NCI-H2227 treated with DMSO at 0.1 percent for 48 hours (cell line): Measurements from ENCODE around the gene NRF1.
"Not testable (repeated sequence)": the region's sequence is repeated elsewhere in the genome, so short reads cannot be mapped to it uniquely, and the experiment has no call there.

ENCODE experiments used
- DNase-seq: peaks from one replicate; lab custom pipeline; 2025; lab: John Stamatoyannopoulos, UW

NRF1 gene

DNA sequence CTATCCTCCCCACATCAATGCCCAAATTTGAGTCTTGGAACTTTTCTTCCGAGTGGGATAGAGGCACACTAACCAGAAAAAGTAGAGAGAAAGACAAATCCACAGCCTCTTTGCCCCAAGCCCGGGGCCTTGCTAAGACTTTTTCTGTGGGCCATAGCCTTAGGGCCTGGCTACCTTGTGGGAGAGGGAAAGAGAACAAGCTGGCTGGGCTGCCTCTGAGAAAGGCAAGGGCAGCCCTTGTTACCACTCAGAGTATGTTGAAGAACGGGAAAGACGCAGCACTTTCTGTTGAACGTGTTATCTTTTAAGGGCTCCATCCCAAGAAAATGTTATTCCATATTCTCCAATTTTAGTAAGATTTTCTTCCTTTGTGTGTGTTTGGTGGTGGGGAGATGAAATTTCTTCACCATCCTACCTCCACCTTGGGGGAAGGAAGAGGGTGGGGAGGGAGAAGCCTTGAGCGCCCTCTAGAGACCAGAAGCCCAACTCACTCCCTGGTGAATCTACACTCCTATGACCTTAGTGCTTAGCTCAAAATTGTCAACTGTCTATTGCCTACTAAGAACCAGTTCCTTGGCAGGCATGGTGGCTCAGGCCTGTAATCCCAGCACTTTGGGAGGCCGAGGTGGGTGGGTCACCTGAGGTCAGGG is 3.9 kb upstream of the NRF1 start:
- DNase-seq, result peak; percentile 32

DNA sequence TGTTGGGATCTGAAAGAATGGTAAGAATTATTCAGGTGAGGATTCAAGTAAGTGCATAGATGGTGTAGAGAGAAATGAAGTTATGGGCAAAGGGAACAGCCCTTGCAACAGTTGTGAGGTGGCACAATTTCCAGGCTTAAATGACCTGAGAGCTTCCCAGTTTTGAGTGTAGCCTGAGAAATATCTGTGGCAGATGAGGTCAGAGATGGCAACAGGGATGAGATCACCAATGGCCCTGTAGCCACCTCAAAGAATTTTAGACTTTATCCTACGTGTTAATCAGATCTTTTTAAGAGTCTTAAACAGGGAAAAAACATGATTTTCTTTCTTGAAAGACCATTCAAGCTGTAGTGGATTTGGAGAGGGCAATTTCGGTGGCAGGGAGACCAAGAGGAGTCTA is 1.9 kb upstream of the NRF1 start:
- DNase-seq, result no peak

DNA sequence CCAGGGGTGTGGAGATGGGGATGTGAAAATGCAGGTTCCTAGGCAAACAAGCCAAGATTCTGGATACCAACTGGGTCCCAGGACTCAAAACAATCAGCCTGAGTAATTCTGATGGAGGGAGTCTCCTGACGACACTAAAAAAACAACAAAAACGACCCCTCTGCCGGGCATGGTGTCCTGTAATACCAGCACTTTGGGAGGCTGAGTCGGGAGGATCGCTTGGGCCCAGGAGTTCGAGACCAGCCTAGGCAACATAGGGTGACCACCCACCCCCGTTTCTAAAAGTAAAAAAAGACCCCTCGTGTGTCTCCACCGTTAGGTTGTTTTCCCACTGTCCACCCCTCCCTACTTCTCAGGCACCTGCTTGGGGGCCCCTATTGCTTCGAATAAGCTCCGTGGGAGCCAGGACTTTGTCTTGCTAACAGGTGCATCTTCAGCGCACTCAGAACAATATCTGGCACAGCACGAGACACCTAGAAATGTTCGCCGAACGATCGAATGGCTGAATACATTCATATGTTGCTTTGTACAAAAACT is 743 bp upstream of the NRF1 start:
- no peak for DNase-seq

DNA sequence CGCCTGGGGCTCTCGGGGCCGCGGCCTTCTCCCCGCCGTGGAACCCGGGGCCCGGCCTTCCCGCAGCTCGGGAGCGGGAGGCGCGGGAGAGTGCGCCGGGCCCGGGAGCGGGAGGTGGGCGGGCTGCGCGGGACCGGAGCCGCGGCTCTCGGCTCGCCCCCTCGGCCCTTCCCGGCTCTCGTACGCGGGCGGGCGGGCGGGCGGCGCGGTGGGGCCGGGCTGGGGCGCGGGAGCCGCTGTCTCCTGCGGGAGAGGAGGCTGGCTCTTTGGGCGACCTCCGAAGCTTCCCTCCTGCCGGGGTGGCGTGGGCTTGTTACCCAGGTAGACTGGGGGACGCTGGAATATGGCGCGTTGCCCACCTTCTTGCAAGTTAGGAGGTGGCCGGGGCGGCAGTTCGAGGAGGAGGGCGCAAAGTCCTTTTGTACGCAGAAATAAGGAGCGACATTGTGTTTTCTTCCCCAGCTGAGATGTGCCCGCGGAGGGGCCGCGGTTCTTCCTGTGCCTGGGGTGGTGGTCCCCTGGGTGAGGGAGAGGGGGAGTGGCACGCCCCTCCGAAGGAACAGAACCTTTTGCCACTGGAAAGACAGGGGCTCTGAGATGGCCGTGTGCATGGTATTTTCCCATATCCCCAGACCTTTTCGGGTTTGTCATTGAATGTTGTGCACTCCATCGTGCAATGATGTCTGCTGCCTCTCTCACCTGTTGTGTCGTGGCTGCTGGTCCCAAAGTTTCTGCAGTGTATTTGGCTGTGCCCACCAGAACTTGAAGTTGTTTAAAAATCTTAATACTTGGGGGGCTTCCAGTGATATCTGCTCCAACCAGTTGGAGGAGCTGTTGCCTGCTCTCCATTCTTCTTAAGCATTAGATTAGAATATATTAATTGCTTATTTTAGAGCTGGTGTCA is 844 bp downstream of the NRF1 start:
- DNase-seq, result no peak

DNA sequence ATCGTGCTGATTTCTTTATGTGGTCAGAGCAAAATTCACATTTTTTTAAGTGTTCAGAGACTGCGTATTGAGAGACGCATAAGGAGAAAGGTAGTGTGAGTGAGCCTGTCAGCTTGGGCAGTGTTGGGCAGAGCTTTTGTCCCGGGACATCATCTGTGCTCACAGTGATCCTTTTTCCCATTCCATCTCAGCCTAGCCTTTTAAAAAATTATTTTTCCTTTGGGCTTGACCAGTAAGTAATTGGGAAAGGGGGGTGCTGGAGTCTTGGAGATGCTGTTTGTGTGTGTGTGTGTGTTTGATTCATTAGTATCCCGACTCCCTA is 1.5 kb downstream of the NRF1 start:
- DNase-seq, result no peak

DNA sequence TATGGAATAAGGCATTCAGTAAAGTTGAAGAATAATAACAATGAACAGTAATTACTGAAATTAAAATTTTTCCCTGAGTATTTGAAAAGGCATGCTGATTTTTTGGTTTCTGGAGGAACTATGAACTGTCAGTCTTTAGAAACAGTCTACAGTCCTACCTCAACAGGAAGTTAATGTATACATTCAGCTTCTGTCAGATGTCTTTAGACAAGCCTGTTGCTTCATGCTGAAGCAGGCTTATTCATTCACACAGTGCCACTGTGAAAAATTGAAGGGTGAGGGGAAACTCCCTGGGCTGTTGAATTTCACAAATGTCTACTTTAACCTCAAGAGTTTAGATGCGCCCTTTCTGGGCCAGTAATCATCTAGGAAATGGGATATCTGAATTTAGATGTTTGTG is 3.5 kb downstream of the NRF1 start:
- no peak for DNase-seq

DNA sequence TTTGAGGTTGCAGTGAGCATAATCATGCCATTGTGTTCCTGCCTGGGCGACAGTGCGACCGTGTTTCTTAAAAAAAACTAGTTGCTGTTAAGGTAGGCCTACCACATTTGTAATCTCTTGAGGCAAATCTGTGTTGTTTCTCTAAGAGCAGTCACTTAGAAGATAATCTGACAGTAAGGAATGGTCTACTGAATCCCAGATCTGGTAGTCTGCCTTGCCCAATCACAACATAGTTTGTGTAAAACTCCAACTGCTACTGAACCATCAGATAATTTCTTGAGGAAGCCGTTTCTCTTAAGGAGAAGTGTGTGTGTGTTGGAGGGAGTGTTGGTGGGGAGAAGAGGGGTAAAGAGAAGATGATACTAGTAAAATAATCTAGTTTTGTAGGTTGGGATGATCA is 5.0 kb downstream of the NRF1 start:
- no peak for DNase-seq

DNA sequence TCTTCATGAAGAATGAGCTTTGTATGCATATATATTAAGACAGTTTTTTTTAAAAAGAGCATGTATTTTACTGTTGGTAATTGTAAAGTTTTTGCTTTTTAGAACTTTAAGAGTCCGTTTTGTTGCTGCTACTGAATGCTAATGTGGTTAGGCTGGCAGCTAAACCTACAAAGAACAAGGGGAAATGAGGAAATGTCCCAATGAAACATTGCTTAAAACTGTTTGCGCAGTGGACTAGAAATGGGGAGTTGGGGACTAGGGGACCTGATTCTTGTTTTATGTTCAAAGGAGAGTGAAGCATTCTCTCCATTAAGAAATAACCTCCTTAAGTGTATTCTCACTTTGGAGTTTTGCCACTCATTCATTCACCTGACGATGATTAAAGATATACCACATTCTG is 5.7 kb downstream of the NRF1 start:
- no peak for DNase-seq

DNA sequence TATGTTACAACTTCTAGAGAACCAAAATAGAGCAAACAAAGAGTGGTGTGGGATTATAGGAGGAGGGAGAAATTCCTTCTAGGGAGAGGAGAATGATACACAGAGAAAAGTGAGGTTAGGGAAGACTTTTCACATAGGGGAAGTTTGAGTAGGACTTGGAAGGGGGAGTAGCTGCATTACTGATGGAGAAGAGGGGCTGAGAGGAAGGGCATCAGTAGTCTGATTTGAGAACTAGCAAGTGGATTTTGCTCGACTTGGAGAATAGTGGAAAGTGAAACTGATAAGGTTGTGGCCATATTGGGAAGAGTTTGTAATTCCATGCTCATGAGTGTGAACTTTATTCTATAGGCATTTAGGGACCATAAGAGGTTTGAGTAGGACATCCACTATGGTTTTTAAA is 6.1 kb downstream of the NRF1 start:
- no peak for DNase-seq

DNA sequence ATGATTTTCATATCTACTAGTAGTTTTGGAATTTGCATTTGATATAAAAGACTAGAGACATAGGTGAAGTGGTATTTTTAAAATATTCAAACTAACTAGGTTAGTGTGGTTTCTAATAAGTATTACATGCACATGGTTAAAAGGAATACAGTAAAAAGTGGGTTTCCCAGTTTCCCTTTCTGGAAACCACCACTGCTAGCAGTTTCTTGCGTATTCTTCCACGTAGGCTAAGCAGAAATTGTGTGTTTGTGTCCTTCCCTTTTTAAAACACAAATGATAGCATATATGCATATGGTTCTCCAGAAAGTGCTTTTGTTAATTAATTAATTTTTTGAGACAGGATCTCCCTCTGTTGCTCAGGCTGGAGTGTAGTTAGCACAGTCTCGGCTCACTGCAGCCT is 15.4 kb downstream of the NRF1 start:
- DNase-seq, result no peak

DNA sequence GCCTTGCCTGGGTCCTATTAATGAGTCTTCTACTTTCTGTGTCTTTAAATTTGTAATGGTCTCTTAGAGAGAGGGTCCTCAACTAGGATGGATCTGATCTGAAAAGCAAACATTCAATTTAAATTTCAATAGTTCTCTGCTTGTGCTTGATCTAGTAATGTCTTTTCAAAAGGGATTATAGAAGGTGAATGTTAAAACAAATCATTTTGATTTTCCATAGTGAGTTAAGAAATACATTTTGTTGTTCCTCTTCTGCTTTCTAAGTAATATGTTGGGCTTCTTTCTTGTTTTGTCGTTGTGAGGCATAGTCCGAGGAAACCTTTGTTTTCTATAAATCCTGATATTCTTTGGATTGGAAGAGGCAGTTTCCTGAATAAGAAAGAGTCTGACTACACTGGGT is 18.8 kb downstream of the NRF1 start:
- no peak for DNase-seq

DNA sequence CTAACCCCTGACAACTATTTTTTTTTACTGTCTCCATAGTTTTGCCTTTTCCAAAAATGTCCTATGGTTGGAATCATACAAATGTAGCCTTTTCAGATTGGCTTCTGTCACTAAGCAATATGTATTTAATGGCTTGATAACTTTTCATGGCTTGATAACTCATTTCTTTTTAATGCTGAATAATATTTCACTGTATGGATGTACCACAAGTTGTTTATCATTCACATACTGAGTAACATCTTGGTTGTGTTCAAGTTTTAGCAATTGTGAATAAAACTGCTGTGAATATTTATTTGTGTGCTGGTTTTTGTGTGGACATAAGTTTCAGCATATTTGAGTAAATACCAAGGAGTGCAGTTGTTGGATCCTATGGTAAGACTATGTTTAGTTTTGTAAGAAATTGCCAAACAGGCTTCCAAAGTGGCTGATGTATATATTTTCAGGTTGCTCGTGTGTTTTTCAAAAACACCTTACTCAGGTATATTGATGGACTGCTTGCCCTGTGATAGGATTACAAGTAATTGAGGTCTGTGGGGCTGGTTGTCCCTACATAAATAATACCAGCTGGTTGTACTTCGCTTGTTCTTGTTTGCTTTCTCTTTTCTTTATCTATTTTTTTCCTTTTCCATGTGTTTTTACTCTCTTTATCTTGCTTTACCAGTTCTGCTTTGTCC is 23.0 kb downstream of the NRF1 start:
- no peak for DNase-seq

DNA sequence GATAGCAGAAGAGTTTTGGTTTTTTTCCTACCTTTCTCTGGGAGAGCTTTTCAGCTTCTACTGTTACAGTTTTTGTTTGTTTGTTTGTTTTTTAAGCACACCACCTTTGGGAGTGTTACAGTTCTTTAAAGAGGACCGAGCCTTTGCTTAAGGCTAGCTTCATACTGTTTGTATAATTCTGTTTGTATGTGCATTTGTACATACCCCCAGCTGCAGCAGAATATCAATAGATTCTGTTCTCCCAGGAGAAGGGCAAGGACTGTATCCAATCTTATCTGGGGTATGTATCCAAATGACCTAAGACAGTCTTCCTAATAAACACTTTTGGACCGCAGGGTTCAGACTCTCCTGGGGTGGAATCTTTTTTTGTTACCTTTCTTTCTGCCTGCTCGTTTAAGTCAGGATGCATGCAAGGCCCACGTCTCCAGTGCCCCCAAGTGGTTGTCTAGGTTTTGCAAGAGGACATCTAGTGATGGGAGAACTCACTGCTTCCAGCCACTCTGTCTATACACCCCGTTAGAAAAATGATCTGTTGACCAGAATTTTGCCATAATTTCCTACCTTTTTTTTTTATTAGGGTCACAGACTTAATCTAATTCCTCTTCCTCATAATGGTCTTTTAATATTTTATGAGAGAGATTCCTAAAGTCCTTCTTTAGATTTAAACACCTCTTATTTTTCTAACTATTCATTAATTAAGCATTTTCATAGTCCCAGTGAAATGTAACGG is 23.9 kb downstream of the NRF1 start:
- peak; percentile 80 for DNase-seq

DNA sequence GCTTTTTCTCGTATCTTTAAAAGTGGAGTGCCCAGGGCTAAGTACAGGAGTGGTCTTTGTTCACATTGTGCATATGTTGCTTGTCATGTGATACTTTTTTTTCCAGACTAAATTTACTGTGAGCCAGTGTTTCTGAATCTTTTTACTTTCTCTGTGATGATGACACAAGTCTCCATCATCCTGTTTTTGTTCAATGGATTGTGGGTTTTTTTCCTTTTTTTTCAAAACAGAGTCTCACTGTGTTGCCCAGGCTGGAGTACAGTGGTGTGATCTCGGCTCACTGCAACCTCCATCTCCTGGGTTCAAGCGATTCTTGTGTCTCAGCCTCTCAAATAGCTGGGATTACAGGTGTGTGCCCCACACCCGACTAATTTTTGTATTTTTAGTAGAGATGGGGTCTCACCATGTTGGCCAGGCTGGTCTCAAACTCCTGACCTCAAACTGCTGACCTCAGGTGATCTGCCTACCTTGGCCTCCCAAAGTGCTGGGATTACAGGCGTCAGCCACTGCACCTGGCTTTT is 24.6 kb downstream of the NRF1 start:
- DNase-seq, result not testable (repeated sequence)

DNA sequence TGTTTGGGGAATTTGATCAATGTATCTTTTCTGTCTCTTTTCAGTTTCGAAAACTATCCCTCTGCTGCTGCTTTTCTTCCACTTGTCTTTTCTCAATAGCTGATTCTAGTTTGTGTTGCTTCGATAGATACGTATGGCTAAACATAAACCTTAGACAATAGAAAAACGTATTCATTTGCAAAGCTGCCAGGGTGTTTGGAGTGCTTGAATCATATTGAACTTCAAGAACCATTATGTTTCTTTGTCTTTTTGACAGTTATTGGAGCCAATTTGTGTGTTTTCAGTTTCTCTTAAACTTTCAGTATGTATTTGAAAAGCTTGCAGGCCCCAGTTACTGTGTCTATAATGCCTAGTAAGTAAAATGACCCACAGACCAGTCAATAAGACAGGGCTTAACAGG is 25.1 kb downstream of the NRF1 start:
- no peak for DNase-seq

DNA sequence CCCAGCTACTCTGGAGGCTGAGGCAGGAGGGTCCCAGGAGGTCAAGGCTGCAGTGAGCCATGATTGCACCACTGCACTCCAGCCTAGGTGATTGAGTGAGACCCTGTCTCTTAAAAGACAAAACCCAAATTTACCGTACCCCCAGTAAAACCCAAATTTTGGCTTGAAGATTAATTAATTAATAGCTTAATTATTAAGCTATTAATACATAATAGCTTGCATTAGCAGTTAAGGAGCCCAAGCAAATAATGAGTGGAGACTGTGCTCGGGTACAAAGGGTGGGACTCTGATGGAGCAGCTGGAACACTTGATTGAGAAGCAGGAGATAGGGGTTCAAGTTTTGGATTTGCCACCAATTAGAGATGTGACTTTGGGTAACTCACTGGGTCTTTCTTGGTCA is 28.9 kb downstream of the NRF1 start:
- no peak for DNase-seq

DNA sequence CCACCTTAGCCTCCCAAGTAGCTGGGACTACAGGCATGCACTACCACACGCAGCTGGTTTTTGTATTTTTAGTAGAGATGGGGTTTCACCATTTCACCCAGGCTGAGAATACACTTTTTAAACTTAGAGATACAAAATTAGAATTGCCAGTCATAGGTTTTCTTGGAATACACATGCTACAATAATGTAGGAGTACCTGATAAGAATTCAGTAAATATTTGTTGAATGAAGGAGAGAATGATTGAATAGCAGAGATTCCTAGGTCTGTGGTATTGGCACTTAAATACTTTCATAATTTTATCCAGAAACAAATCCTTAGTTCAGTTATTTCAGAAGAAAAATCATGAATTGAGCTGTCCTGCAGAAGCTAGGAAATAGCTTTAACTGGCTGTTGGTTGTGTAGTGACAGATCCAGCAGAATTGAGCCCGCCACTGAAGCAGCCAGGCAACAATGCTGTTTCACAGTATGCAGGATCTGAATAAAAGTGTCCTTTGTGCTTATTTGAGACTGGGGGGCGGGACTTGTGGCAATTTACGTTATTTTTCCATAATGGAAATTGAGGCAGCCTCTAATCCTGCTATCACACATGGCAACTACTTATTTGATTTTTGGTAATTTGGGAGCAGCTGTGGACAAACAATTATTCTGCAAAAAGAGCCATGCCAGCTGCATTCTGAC is 31.5 kb downstream of the NRF1 start:
- DNase-seq, result no peak

DNA sequence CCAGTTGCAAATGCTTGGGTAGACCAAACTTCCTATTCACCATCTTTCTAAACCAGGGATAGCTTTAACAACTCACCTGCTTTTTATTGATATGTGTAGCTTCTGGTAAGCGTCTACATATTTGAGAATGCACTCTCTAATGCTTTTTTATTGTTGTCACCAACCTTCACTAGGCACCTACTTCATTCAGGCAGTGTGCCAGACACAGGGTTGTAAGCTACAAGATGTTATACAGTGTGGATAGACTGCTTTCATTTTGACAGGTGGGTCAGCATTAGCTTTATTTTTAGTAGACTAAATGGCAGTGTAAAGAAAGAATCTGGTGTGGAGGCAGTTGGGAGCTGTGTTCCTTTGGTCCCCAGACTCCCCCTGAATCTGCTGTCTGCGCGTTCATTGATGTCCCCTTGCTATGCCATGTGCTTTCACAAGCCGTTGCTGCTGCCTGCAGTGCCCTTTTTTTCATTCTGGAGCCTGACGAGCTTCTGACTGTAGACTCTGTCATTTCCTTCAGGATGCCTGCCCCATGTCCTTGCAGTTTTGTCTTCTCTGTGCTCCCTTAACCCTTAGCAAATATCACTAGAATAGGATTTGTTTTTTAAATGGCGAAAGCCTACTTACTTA is 32.1 kb downstream of the NRF1 start:
- no peak for DNase-seq

DNA sequence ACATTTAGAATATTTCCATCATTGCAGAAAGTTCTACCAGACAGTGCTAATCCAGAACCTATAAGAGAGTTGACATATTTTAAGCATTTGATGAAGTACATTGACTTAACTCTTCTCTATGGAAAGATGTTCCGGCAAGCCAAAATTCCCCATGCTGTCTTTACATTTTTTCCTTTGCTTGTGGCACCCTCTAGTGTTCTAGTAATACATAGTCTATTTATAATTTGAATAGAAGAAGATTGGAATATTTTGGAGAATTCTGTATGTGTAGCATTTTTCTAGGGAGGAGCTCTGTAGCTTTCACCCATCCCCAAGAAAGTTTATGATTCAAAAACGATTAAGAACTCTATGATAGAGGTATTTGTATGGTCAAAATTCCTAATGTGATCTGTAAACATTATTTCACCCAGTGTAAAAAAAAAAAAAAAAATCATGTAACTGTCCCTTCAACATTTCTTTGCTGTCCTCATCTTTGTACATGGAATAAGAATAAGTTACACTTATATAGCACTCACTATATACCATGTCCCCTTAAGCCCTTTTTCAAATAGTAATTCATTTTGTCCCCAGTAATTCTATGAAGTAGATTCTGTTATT is 33.2 kb downstream of the NRF1 start:
- DNase-seq, result peak; percentile 70

DNA sequence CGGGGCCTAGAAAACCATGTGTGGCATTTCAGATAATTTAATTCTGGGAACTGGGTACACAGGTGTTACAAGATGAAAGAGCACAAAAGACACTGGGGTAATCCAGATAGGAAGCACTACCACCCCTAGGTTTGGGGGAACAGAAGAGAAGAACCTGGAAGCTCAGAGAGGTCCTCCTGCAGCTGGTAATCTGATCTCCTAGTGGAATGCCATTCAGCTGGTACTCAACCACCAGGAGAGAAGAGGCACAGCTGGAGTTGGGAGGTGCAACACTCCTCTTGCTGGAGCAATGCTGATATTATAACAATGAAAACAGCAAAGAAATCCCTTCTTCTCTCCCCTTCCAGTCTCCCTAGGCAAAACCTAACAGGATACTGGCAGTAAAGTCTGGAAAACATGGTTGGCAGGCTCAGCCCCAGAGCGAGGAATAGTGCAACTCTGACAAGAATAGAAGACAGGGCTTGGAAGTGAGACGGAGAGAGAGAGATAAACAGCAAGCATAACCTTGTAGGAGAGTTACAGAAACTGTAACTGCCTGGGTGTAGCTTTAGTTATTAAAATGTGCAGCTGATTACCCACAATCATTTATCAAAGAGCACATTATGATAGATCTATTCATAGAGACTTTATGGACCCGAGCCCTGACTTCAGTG is 35.0 kb downstream of the NRF1 start:
- DNase-seq, result no peak
